Midbrain (tissue), 1 donor: ENCODE measurements around the gene FAM156A.
"Not testable (repeated sequence)": the region's sequence is repeated elsewhere in the genome, so short reads cannot be mapped to it uniquely, and the experiment has no call there.

Experiments
- DNase-seq: peaks from one replicate; lab custom pipeline; 2025; lab: John Stamatoyannopoulos, UW

Gene FAM156A, protein sequence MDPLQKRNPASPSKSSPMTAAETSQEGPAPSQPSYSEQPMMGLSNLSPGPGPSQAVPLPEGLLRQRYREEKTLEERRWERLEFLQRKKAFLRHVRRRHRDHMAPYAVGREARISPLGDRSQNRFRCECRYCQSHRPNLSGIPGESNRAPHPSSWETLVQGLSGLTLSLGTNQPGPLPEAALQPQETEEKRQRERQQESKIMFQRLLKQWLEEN

DNA sequence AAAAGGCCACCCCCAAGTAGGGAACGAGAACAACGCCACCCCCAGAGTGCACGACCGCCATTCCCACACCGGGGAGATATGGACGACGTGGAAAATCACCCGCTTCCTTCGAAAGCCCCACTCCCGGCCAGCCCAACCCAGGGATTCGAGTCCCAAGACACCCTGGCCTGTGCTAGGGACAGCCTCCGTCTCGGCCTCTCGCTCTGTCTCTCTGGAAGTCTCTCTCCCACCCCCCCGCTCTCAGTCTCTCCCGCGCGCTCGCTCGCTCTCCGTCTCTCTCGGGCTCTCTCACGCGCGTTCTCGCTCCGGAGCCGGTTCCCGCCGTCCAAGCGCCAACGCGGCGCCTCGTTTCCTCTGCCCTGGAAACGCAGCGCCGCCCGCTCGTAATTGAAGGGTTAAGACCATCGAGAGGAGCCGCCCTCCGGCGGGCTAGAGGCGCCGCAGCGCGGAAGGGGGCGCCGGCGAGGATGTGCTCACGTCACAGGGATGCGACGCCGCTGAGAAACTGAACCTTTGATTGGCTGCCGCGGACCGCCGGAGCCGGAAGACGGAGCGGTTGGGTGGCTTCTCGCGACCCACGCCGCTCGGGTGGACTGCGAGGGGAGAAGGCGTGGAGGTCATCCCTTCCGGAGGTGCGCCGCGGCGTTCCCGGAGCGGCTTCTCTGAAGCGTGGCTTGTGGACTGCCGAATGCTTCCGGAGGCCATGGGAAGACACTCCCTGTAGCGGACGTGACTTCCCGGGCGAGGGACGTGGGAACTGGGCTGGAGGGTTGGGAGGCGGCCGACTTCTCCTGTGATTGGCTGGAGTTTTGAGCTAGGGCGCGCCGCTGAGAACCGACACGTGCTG, at the start of gene FAM156A:
Gene FAM156A, minus strand, starts transcription at position 406 of the 847 bp plus-strand sequence. CDS start 9,930 bp downstream, outside the sequence.
- not testable (repeated sequence) for DNase-seq

DNA sequence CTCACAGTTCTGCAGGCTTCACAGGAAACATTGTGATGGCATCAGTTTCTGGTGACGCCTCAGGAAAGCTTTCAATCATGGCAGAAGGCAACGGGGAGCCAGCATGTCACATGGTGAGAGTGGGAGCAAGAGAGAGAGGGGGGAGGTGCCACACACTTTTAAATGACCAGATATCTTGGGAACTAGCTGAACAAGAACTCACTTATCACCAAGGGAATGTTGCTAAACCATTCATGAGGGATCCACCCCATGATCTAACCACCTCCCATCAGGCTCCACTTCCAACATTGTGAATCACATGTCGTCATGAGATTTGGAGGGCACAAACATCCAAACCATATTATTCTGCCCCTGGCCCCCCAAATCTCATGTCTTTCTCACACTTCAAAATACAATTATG, 47.0 kb upstream of the FAM156A start:
- DNase-seq = no peak

DNA sequence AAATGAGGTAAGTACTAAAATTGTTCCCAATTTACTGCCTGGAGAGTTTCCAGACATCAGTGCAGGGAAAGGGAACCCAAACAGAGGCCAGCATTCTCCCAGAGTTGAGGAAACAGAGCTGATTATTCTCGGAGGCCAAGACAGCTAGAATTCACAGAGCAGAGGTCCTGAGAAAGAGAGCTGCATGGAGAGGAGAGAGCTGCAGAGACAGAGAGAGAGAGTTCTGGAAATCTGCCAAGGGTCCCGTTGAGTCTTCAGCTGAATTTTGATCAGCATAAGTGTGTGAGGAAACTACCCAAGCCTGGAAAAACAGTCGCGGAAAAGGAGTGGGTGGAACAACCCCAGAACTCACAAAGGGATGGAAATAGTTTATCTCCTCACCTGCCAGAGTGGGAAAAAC, 46.5 kb upstream of the FAM156A start:
- peak; percentile 2 for DNase-seq

DNA sequence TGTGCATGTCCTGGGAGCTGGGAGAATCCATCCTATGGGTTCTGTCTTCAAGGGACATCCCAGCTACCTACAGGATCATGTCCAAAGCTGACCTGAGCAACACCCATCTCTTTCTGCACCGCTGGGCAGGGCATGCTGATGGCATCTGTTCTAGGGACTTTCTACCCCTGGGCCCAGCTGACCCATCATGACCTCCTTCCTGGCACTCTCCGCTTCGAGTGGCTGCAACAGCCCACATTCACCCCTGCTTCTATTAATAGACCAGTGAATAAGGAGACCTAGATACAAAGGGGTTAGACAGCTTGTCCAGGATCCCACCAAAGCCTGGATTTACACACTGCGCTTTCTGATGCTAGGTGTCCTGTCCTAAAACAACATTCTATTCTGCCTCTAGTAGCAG, 45.7 kb upstream of the FAM156A start:
- no peak for DNase-seq

DNA sequence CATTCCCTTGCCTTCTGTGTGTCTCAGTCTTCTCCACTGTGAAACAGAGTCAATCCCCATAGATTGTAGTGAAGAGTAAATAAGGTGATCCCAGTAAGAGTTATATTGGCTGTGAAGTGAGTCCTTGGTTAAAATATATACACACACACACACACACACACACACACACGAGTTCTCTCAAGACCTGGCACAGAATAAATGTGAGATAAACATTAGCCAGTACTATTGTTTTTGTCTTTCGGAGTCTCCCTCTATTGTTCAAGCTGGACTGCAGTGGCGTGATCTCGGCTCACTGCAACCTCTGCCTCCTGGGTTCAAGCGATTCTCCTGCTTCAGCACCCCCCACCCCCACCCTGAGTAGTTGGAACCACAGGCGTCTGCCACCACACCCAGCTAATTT, 44.8 kb upstream of the FAM156A start:
- no peak for DNase-seq

DNA sequence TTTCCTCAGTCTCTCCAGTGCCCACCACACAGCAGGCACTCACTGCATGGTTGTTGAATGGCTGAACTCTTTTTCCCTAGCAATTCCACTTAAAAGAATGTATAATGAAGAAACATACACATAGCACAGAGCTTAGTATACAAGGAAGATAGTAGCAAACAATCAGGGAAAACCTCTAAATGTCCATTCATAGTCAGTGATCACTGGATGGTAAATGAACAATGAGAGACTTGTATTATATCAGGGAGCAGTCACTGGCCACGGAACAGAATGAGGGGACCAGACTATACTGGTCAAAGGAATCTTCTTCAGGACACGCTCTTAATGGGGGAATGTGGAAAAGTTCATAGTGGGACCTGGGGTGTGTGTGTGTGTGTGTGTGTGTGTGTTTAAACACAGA, 43.6 kb upstream of the FAM156A start:
- no peak for DNase-seq

DNA sequence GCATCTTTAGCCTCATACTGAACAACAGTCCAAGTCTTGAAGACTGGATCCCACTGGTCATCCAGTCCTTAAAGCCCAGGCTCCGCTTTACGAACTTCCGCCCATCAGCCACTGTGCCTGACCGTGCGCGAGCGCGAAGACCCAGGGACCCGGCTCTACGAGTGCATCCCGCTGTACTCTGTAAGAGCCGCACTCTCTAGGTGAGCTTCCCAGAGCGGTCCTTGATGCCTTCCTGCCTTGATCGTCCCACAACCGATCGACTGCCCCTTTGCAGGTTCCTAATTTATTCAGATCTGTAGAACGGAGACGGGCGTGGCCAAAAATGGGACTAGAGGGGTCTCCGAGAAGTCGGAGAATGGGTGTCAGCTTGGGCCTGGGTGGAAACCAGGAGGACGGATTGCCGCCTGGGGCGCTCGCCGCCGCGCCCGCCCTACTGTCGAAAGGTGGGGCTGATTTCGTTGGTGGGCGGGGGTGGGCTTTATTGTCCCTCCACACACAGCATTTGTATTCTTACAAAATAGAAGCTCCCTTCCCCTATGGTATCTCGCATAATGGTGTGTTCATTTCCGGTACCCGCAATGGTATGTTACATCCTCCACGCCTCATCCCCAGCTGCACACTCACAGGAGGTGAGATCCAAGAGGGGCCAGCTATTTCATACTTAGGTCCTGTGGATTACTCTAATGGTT, 42.3 kb upstream of the FAM156A start:
- no peak for DNase-seq

DNA sequence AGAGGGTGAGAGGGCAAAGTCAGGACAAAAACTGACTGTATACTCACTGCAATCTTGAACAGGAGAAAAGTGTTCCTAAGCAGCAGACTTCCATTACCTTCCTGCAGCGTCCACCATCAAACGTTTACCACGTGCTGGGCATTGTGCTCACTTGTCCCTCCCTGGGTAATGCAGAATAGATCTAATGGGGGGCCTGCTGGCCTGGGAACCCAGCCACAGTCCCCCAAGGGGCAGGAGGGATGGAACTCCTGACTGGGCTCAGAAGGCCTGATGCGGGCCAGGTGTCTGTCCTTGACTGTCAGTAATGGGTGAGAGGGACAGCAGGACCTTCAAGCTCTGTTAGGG, 37.6 kb upstream of the FAM156A start:
- no peak for DNase-seq

DNA sequence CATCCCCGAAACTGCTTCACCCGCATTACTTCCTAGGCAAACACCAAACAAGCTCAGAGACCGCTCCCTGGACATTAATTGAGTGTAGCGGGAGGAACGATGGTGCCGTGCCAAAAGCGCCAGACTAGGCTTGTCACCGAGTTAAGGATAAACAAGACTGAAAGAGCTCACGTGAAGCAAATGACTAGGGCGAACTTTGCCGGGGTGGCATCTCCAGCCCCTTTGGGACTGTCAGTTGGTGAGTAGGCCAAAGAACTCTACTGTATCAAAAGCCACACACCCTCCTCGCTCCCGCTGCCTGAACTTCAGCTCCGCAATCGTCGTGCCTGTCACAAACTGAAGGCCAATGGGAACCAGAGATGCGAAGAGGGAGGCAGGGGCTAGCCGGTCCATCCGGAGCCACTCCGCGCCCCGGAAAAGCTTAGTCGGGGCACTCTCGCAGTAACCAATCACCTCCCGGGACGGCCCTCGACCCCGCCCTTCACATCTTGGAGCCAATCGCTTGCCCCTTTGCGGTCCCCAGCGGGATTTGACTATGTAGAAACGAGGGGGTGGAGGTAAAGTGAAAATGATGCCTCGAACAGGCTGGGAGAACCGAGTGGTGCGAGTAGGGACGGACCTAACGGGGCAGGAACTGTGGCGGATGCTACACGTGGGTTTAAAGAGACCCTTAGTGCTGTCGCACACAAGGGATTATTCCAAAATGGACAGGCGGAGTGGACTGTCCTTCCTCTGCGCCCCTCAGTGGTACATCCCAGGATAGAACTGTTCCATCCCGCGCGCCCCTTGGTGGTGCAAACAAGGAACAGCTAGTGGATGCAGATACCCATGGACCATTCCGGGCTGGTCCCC, 37.0 kb upstream of the FAM156A start:
- DNase-seq = peak; percentile 91

DNA sequence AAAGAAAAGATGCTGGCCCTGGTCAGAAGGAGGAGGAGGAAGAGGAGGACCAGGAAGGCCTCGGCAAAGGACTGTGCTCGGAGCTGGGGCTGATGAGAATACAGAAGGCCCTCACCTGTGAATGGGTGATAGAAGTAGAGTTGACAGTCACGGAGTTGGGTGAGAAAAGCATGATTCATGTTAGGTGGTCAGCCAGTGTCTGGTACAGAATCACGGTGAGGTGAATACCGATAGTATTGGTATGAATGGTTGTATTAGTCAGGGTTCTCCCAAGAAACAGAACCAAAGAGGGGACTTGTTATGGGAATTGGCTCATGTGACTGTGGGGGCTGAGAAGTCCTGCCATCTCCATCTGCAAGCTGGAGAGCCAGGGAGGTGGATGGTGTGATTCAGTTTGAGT, 32.5 kb upstream of the FAM156A start:
- no peak for DNase-seq

DNA sequence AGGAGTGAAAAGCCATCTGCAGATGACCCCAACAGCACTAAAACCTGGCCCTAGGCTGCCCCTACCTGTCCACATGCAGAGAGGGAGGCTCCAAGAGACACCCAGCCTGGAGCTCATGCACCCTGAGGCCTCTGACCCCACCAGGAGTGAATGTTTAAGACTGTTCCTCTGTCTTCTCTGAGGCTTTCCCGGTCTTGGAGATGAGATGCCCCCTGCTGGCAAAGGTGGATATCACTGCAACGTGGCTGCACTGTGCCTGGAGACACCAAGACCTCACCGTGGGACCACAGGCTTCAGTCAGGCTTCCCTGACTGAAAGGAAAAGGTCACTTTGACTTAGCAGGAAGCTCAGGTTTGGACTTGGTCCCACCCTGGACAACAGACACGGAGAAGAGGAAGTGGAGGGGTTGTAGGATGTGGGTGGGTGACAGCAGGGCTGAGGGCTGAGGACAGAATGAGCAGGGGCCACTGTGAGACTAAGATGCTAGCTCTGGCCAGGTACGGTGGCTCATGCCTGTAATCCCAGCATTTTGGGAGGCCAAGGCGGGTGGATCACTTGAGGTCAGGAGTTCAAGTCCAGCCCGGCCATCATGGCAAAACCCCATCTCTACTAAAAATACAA, 31.8 kb upstream of the FAM156A start:
- DNase-seq = not testable (repeated sequence)

DNA sequence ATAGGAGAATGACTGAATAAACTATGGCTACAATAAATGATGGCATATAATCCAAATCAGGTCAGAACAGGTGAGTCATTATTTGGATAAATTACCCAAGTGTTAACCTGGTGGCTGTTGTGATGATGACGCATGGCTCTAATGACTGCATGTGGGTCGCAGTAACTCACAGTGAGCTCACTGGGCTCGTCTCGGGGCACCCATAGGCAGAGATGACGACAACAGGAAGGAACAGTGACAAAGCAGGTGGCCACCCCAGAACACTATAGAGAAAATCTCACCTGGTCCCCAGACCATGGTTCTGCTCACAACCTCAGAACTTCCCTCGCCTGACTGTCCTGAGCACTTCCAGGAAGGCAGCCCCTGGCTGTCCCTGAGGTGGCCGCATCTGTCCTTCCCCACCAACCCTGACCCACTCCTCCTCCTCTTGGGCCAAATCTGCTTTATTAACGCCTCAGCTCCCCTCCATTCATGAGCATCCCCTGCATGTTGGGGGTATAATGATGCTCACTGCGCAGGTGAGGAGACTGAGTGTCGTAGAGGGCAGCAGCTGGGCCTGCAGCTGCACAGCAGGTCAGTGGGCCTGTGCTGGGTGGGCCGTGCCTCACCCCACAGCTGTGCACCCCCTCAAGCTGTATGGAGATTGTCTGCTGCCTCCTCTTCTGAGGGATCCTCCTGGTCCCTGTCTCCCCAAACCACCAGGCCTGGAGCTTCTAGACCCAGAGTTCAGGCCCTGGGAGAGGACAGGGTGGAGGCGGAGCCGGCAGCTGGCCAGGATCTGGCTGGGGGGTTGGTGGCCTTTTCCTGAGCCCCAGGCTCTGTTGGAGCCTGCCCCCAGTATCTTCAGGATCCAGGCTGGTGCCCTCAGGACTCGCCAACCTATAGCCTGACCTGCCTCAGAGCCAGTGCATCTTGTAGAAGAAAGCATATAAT, 30.9 kb upstream of the FAM156A start:
- DNase-seq = no peak

DNA sequence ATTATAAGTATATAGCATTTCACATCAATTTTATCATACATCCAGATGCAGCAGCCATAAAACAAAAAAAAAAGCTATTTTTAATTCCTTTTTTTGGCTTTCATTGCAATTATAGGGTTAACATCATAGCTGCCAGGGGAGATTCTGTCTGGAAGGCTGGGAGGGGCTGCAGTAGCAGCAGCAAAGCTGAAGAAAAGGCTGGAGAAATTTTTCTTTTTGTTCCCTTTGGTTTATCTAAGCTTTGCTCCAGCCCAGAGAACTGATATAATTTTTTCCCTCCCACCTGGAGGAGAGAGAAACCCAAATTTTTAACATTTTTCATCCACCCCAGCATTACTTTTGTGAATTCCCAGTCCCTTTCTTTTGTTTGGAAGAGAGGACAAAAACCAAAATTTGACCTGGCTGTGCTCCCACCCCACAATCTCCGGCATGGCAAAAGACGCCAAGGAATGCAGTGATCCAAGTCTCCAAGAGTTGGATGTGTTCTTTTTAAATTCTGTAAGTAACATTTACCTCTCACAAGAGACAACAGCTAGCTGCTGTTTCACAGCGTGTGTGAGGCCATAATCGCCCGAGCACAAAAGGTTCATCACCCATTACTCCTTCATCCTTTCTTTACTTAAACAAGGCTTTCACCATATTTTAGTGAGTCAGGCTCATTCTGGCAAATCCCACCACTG, 25.1 kb upstream of the FAM156A start:
- no peak for DNase-seq

DNA sequence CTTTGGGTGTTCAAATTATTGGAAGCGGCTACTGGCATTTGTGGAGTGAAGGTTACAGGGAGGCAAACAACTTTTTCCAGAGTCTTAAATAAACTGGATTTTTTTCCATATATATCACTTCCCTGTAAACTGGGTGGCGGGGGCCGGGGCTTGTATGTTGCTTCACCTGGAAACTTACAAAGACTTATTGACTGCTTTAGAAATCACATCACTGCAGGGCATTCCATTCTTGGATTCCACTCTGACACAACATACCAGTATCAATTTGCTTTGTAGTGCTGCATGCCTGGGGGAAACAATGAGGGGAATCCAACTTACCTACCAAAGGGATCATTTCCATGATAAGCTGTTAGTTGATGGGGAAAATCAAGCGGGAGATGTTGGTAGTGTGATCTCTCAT, 21.7 kb upstream of the FAM156A start:
- no peak for DNase-seq

DNA sequence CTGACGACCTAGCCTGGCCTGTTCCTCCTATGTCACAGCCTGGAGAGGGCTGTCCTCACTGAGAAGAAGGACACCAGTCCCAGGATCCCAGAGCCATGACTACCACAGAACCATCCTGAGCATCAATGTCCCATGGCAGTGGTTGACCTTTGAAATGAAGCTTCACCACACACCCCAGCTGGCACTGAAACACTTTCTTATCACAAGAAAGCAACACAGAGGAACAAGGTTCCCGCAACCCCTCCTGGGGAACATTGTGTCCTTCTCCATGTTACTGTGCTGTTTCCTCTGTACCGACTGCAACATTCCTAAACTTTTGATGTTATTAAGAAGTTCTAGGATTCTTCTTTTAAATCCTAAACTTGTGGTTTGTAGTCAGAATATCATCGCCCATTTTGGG, 21.2 kb upstream of the FAM156A start:
- no peak for DNase-seq

DNA sequence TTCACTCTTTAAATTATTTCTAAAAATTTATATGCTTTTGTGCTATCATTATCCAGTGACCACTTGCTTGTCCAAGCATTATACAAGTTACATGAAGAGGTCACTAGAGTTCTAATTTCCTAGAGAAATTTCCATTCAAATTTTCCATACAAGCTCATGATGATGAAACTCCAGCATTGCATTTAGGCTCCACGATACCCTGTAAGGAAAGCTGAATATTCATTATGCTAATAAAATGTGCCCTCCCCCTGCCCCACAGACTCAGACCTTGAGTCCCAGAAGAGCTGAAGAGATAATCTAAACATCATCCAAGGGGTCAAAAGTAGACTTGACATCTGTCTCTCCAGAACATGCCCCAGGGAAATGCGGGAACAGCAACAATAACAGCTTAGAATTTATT, 19.6 kb upstream of the FAM156A start:
- DNase-seq = no peak

DNA sequence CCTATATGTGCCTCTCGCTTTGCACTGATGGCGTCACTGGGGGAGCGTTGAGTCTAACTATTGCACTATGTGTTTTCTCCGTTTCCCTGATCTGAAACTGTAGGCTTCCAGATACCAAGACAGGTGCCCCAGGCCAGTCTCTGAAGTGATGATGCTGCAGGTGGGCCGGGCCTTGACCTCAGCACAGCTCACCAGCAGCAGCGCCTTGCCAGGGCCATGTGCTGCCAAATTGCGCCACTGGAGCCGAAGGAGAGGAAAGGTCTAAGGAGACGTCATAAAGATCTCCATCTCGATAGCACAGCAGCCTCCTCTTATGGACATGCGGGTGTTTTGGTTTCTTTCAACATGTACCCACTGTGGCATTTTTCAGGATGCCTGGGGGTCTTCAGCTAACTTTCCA, 17.3 kb upstream of the FAM156A start:
- not testable (repeated sequence) for DNase-seq

DNA sequence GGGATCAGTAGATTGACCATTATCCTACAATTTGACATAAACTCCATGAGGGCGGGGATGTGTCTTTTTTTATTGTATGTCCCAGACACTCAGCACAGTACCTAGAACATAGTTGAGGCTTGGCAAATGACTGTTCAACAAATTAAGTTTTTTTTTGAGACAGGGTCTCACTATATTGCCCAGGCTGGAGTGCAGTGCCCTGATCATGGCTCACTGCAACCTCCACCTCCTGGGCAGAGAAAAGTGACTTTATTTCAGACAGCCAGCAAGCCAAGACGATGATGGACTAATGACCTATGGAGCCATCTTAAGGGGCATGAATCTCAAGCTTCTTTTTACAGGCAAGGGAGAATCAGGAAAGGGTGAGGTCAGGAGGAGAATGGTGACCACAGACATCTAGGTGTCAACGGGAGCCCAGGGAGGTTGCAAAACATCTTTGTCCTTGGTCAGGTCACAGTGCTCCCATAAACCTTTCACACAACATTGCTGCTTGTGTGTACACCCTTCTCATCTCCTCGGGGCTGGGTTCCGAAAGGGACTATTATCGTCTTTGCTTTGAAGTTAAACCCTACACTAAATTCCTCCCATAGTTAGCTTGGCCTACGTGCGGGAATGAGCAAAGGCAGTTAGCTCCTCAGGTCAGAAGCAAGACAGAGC, 16.1 kb upstream of the FAM156A start:
- not testable (repeated sequence) for DNase-seq

DNA sequence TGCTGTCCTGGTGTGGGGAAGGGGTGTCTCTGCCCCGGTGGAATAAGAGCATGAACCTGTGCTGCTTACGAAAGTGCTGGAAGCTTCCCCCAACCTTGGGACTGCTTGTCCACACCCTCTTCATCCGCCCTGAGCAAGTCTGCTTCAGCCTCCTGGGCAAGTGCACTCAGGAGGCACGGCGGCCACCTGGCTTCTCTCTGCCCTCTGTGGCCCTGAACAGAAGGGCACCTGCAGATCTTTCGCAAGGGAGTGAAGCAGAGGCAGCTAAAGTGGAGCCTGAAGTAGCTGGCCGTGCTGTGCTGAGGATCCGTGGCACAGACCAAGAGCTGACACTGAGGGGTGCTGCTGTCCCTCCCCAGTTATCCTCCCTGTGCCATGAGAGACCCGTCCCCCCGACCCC, 9.6 kb upstream of the FAM156A start:
- not testable (repeated sequence) for DNase-seq
